GM18526 (cell line): Measurements from ENCODE around the gene ASIC2.

Experiments
- POLR2A ChIP-seq: IDR thresholded peaks from 3 replicates; pipeline ENCODE4 v1.6.1; 2011; ENCODE audit not compliant: insufficient read length; ENCODE audit errors: extremely low read depth

ASIC2 gene

DNA sequence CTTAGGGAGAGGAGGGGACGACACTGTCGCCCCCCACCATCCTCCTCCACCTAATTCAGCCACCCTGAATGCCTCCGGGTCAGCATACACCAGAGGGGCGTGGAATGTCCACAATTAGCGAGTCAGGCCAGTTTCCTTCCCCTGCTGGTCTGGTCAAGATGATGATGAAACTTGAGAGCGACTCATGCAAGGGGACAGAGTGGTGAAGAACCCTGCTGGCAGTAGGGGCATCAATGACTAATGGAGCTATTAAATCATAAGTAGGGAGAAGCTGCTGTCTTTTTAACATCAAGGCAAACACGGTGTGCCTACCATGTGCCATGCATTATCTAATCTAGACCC, 294.2 kb downstream of the ASIC2 start:
- no peak for TF ChIP-seq POLR2A

- TF ChIP-seq POLR2A: no peak
These were observed 294.8 kb downstream of the ASIC2 start for GRCh38 chr17:32998111-32998886.

- TF ChIP-seq POLR2A: no peak
These were observed 297.6 kb downstream of the ASIC2 start for GRCh38 chr17:32995416-32996045.

GRCh38 chr17:32993977-32994376, 299.1 kb downstream of the ASIC2 start:
- no peak for TF ChIP-seq POLR2A

GRCh38 chr17:32992321-32993033, 300.6 kb downstream of the ASIC2 start:
- TF ChIP-seq POLR2A: no peak

DNA sequence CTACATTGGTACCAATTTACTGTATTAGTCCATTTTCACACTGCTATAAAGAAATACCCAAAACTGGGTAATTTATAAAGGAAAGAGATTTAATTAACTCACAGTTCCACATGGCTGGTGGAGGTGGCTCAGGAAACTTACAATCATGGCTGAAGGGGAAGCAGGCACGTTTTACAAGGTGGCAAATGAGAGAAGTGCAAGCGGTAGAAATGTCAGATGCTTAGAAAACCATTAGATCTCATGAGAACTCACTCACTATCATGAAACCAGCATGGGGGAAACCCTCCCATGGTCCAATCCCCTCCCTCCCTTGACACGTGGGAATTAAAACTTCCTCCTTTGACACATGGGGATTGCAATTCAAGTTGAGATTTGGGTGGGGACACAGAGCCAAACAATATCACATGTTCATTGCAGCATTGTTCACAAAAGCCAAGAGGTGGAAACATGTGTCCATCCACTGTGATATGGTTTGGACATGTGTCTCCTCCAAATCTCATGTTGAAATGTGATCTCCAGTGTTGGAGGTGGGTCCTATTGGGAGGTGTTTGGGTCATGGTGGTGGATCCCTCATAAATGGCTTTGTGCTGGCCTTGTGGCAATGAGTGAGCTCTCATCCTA, 304.5 kb downstream of the ASIC2 start:
- TF ChIP-seq POLR2A: no peak

DNA sequence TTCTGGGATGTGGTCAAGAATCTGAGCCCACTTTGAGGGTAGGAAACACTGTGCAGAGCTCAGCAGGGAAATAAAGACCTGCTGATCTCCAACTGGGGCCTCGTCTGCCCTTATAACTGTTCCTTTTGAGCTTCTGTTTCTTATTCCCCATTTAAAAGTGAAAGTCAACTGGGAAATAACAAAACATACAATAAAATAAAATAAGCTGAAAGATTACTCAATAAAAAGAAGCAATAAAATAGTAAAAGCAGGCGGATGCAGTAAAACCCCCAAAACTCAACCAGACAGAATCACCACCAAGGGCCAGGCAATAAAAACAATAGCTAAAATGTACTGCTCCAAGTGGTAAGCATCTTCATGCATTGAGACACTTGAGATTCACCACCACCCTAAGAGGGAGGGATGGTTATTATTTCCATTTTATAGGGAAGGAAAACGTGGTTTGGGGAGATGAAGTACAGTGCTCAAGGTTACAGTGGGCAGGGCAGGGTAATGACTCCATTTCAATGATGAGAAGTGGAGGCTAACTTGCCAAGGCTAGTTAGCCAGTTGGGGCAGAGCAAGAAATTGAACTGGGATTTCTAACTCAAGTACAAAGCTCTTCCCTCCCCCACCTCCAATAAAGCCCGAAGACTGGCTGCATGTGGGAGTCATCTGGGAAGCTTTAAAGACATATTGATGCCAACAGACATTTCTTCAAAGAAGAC, 307.9 kb downstream of the ASIC2 start:
- TF ChIP-seq POLR2A: no peak

GRCh38 chr17:32980230-32980629, 312.9 kb downstream of the ASIC2 start:
- TF ChIP-seq POLR2A: no peak

DNA sequence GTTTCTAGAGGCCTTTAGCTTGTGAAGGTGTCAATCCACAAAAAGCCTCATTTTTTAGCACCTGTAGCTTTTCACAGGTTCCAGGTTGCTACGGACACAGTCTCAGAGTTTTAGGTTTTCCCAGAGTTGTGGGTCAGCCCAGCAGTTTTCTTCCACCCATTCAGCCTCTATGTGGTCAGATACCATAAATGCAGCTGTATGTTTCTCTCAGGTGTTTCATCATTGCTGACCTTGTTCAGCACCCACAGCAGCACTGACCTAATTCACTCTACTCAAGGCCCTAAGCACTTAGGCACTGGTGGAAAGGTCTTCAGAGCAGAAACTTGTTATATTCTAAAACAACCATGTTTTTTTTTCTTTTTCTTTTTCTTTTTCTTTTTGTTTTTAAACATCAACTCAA, 316.5 kb downstream of the ASIC2 start:
- no peak for TF ChIP-seq POLR2A

GRCh38 chr17:32976131-32976530, 317.0 kb downstream of the ASIC2 start:
- TF ChIP-seq POLR2A: no peak

DNA sequence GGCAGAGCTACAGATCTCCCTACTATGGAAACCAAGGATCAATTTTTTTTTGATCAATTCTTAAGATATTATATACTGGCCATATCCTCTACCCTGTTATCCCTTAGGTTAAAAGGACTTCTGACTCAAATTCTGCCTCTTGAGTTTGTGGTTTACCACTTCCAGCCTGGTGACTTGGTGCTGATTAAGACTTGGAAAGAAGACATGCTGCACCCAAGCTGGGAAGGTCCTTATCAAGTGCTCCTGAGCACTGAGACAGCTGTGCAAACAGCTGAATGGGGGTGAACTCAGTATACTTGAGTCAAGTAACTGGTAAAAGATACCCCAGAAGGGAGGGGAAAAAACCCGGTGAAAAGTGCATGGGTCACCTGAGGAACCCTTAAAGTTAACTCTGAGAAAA, 321.9 kb downstream of the ASIC2 start:
- no peak for TF ChIP-seq POLR2A

- no peak for TF ChIP-seq POLR2A
These were observed 322.8 kb downstream of the ASIC2 start for GRCh38 chr17:32970281-32970680.

GRCh38 chr17:32964541-32964940, 328.6 kb downstream of the ASIC2 start:
- TF ChIP-seq POLR2A: no peak
